H9 (cell line): ENCODE results near the gene SNRPD3. TPM values are rescaled to one million over a fixed set of nuclear protein-coding genes. Genes with fewer than 3 reads are reported as not detected.

Source experiments
- DNase-seq: peaks from one replicate; pipeline ENCODE4 v3.0.0-alpha.2; 2017
- H2AFZ ChIP-seq: one replicate; pipeline ENCODE4 v1.6.1; 2013; ENCODE audit warnings: mild to moderate bottlenecking, low read length, control low read depth, moderate library complexity
- H2AK5ac ChIP-seq: 2 replicates; pipeline ENCODE4 v1.6.1; 2013; ENCODE audit warnings: low read length, control low read depth, mixed read lengths; ENCODE audit not compliant: insufficient read length
- H2BK120ac ChIP-seq: one replicate; pipeline ENCODE4 v1.6.1; 2013; ENCODE audit warnings: low read depth, mild to moderate bottlenecking, low read length, control low read depth, inconsistent platforms; ENCODE audit not compliant: poor library complexity, severe bottlenecking
- H2BK12ac ChIP-seq: 2 replicates; pipeline ENCODE4 v1.6.1; 2013; ENCODE audit warnings: low read length, control low read depth, mixed read lengths, low read depth; ENCODE audit not compliant: insufficient read length
- H2BK15ac ChIP-seq: 2 replicates; pipeline ENCODE4 v1.6.1; 2013; ENCODE audit warnings: low read depth, low read length, control low read depth
- H2BK20ac ChIP-seq: one replicate; pipeline ENCODE4 v1.6.1; 2013; ENCODE audit warnings: low read depth, mild to moderate bottlenecking, low read length, control low read depth, inconsistent platforms; ENCODE audit not compliant: poor library complexity, severe bottlenecking
- H2BK5ac ChIP-seq: 2 replicates; pipeline ENCODE4 v1.6.1; 2013; ENCODE audit warnings: low read length, control low read depth, mixed read lengths; ENCODE audit not compliant: insufficient read length
- H3K14ac ChIP-seq: 2 replicates; pipeline ENCODE4 v1.6.1; 2013; ENCODE audit warnings: low read length, control low read depth; ENCODE audit not compliant: insufficient read depth
- H3K18ac ChIP-seq: 2 replicates; pipeline ENCODE4 v1.6.1; 2013; ENCODE audit warnings: low read depth, mild to moderate bottlenecking, mixed read lengths, low read length, control low read depth; ENCODE audit not compliant: insufficient read length
- H3K23ac ChIP-seq: 2 replicates; pipeline ENCODE4 v1.6.1; 2013; ENCODE audit warnings: low read length, control low read depth, mixed read lengths, low read depth; ENCODE audit not compliant: insufficient read length
- H3K23me2 ChIP-seq: 2 replicates; pipeline ENCODE4 v1.6.1; 2013; ENCODE audit warnings: low read depth, mild to moderate bottlenecking, mixed read lengths, low read length, control low read depth; ENCODE audit not compliant: insufficient read length, poor library complexity, severe bottlenecking
- H3K27ac ChIP-seq: 2 replicates; pipeline ENCODE4 v1.5.1; 2013; ENCODE audit warnings: low read length, control low read depth, mixed read lengths, low read depth; ENCODE audit not compliant: insufficient read length
- H3K27me3 ChIP-seq: 2 replicates; pipeline ENCODE4 v1.6.1; 2013; ENCODE audit warnings: low read length, control low read depth, inconsistent platforms; ENCODE audit not compliant: insufficient read depth
- H3K4ac ChIP-seq: 2 replicates; pipeline ENCODE4 v1.6.1; 2013; ENCODE audit warnings: low read depth, mild to moderate bottlenecking, control low read depth, inconsistent platforms, low read length, moderate library complexity
- H3K4me1 ChIP-seq: 2 replicates; pipeline ENCODE4 v1.6.1; 2013; ENCODE audit warnings: low read length, control low read depth, inconsistent platforms; ENCODE audit not compliant: insufficient read depth
- H3K4me2 ChIP-seq: 2 replicates; pipeline ENCODE4 v1.6.1; 2013; ENCODE audit warnings: low read length, control low read depth, mixed read lengths; ENCODE audit not compliant: insufficient read length, insufficient read depth
- H3K56ac ChIP-seq: 2 replicates; pipeline ENCODE4 v1.6.1; 2013; ENCODE audit warnings: low read depth, mild to moderate bottlenecking, mixed read lengths, low read length, control low read depth; ENCODE audit not compliant: insufficient read length
- H3K79me1 ChIP-seq: 2 replicates; pipeline ENCODE4 v1.6.1; 2013; ENCODE audit warnings: low read depth, mild to moderate bottlenecking, moderate library complexity, low read length, control low read depth, inconsistent platforms; ENCODE audit not compliant: insufficient read depth, poor library complexity, severe bottlenecking
- H3K79me2 ChIP-seq: 2 replicates; pipeline ENCODE4 v1.6.1; 2013; ENCODE audit warnings: low read length, control low read depth, inconsistent platforms; ENCODE audit not compliant: insufficient read depth
- H3K9ac ChIP-seq: 2 replicates; pipeline ENCODE4 v1.6.1; 2013; ENCODE audit warnings: low read length, control low read depth, mixed read lengths; ENCODE audit not compliant: insufficient read length; ENCODE audit errors: extremely low read depth
- H3K9me3 ChIP-seq: one replicate; pipeline ENCODE4 v1.6.1; 2013; ENCODE audit warnings: low read depth, low read length, inconsistent platforms; ENCODE audit not compliant: control insufficient read depth
- H3T11ph ChIP-seq: one replicate; pipeline ENCODE4 v1.6.1; 2013; ENCODE audit warnings: mild to moderate bottlenecking, low read length, control low read depth, inconsistent platforms
- H4K20me1 ChIP-seq: one replicate; pipeline ENCODE4 v1.6.1; 2013; ENCODE audit not compliant: control insufficient read depth, insufficient read length, insufficient read depth
- H4K5ac ChIP-seq: 2 replicates; pipeline ENCODE4 v1.6.1; 2013; ENCODE audit warnings: low read depth, mild to moderate bottlenecking, mixed read lengths, low read length, control low read depth; ENCODE audit not compliant: insufficient read length
- H4K8ac ChIP-seq: replicated peaks from 2 replicates; pipeline ENCODE4 v1.6.1; 2013; ENCODE audit warnings: low read length, control low read depth, mixed read lengths, low read depth; ENCODE audit not compliant: insufficient read length
- H4K91ac ChIP-seq: 2 replicates; pipeline ENCODE4 v1.6.1; 2013; ENCODE audit warnings: low read depth, mild to moderate bottlenecking, moderate library complexity, mixed read lengths, low read length, control low read depth; ENCODE audit not compliant: insufficient read length
- H3K27ac Mint-ChIP-seq, 3 experiments: 2 replicates in 2 of 3; 3 replicates in 1 of 3; pipeline ENCODE4 v1.8.0; 2020 to 2021; ENCODE audit warnings: mixed read lengths in 3 of 3, mild to moderate bottlenecking in 1 of 3, moderate library complexity in 1 of 3
- H3K27me3 Mint-ChIP-seq: 2 replicates; pipeline ENCODE4 v1.8.0; 2021; ENCODE audit warnings: low read depth, mild to moderate bottlenecking, moderate library complexity, mixed read lengths
- H3K36me3 Mint-ChIP-seq, 3 experiments: 2 replicates in 2 of 3; 3 replicates in 1 of 3; pipeline ENCODE4 v1.8.0; 2020 to 2021; ENCODE audit warnings: low read depth in 3 of 3, mixed read lengths in 3 of 3; ENCODE audit not compliant: insufficient read depth in 1 of 3
- H3K4me1 Mint-ChIP-seq, 2 experiments: 2 replicates each; pipeline ENCODE4 v1.8.0; 2020; ENCODE audit warnings: mixed read lengths in 2 of 2
- H3K4me3 Mint-ChIP-seq, 2 experiments: 2 replicates in 1 of 2; 3 replicates in 1 of 2; pipeline ENCODE4 v1.8.0; 2020 to 2021; ENCODE audit warnings: mild to moderate bottlenecking in 2 of 2, mixed read lengths in 2 of 2, moderate library complexity in 1 of 2
- H3K9me3 Mint-ChIP-seq, 2 experiments: 2 replicates in 1 of 2; 3 replicates in 1 of 2; pipeline ENCODE4 v1.8.0; 2020; ENCODE audit warnings: mild to moderate bottlenecking in 2 of 2, mixed read lengths in 2 of 2, moderate library complexity in 1 of 2
- WGBS: extraction: QIAGEN DNeasy Blood & Tissue Kit; methylation state at CpG from one replicate; pipeline ENCODE4 v1.1.7; 2013; ENCODE audit warnings: missing lambda C conversion rate, low lambda C conversion rate, mixed read lengths; ENCODE audit not compliant: insufficient read length; ENCODE audit errors: extremely low coverage; 5-methylcytosine and 5-hydroxymethylcytosine counted together
- total RNA-seq: library from RNA; stranded (reverse); gene quantifications from 2 replicates; pipeline ENCODE4 v1.2.1, GENCODE V29; 2021
- TF ChIP-seq, protein P1 (sequence below): fragments of 200-600 bp; sonication (generic); conservative IDR thresholded peaks from 3 replicates; pipeline ENCODE4 v1.8.0; 2021; ENCODE audit warnings: antibody characterized with exemption, mild to moderate bottlenecking

The SNRPD3 gene
- total RNA-seq, 1 experiment from 2014 or later, result 212 TPM

DNA sequence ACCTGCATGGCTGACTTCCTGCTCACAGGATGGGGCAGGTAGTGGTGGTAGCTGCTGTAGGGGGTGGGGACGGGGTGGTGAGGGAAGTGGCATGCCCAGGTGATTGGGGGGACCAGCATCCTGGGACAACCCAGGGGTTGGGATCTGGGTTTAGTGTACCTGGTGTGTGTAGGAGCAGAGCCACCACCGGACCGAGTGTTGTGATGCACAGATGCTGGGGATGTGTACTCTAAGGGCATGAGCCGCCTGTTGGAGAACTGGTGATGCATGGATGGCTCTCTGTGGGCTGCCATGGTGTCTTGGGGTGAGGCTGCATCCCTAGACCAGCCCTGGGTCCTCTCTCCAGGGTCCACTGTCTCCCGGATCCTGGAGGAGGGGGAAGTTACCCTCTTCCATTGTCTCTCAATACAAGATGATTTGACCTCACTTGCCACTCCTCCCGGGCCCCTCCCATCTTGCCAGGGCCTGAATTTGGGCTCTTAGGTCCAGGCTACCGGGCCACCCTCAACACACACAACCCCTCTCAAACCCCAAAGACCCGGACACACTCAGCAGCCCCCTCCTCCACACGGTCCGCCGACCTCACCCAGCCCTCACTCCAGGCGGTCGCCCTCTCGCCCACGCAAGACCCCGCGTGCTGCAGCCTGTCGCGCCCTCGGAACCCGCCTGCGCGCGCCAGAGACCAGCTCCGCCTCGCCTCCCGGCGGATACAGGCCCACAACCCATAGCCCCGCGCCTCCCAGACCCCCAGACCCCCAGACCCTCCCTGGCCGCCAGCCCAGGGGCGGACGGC lies 36.5 kb downstream of the SNRPD3 start:
- H3K4me2 ChIP-seq, result peak overlapping the region; percentile 30
- H2BK20ac ChIP-seq, result no peak overlapping the region
- no peak overlapping the region for H2BK15ac ChIP-seq
- no peak overlapping the region for H4K8ac ChIP-seq
- no peaks in the 10 kb centered on the region for H3K79me2 ChIP-seq
- H2BK12ac ChIP-seq, result no peak overlapping the region
- Mint-ChIP-seq H3K27me3 (no peaks in the 10 kb centered on the region), H3K27ac (peak overlapping the region; percentile 32 to 94 (median 93); a peak in 3 of 7 replicates), H3K36me3 (peaks cover 0 to 7% (median 5%) of the 10 kb centered on the region in 3 experiments; a peak in 3 of 7 replicates), H3K9me3 (no peaks in the 10 kb centered on the region), H3K4me3 (peak overlapping the region; percentile 90 to 98), H3K4me1 (peaks cover 5 to 26% of the 10 kb centered on the region in 2 experiments)
- no peak overlapping the region for H4K91ac ChIP-seq
- no peak overlapping the region for H4K5ac ChIP-seq
- H3K27me3 ChIP-seq, result no peaks in the 10 kb centered on the region
- no peak overlapping the region for H2BK5ac ChIP-seq
- no peak overlapping the region for H3K23ac ChIP-seq
- peak overlapping the region; percentile 7; the same call in 1 of the 2 replicates for H3K14ac ChIP-seq
- H3K4me1 ChIP-seq, result no peaks in the 10 kb centered on the region
- DNase-seq, result peak; percentile 55
- no peaks in the 10 kb centered on the region for H3K9me3 ChIP-seq
- WGBS, result no CpG with 5 or more reads among the region's 33 CpGs
- TF ChIP-seq, protein P1, sequence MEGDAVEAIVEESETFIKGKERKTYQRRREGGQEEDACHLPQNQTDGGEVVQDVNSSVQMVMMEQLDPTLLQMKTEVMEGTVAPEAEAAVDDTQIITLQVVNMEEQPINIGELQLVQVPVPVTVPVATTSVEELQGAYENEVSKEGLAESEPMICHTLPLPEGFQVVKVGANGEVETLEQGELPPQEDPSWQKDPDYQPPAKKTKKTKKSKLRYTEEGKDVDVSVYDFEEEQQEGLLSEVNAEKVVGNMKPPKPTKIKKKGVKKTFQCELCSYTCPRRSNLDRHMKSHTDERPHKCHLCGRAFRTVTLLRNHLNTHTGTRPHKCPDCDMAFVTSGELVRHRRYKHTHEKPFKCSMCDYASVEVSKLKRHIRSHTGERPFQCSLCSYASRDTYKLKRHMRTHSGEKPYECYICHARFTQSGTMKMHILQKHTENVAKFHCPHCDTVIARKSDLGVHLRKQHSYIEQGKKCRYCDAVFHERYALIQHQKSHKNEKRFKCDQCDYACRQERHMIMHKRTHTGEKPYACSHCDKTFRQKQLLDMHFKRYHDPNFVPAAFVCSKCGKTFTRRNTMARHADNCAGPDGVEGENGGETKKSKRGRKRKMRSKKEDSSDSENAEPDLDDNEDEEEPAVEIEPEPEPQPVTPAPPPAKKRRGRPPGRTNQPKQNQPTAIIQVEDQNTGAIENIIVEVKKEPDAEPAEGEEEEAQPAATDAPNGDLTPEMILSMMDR, result no peak
- no peak overlapping the region for H2BK120ac ChIP-seq
- H2AFZ ChIP-seq, result no peak overlapping the region
- no peak overlapping the region for H3K27ac ChIP-seq
- no peaks in the 10 kb centered on the region for H4K20me1 ChIP-seq
- no peak overlapping the region for H3K9ac ChIP-seq
- H2AK5ac ChIP-seq, result no peak overlapping the region
- no peak overlapping the region for H3K56ac ChIP-seq
- no peak overlapping the region for H3K4ac ChIP-seq
- no peak overlapping the region for H3T11ph ChIP-seq
- H3K18ac ChIP-seq, result no peak overlapping the region
- no peaks in the 10 kb centered on the region for H3K79me1 ChIP-seq
- H3K23me2 ChIP-seq, result no peaks in the 10 kb centered on the region
